Stimulated activated CD4-positive, alpha-beta T cell treated with anti-CD3 and anti-CD28 coated beads, Interleukin-1b, Interleukin-23, amount 100 ng/mL, for 1 hour (primary cell): Measurements from ENCODE around the gene GNG12.
"Not testable (repeated sequence)": the region's sequence is repeated elsewhere in the genome, so short reads cannot be mapped to it uniquely, and the experiment has no call there.

Experiments
- DNase-seq, 2 donors: peaks; one replicate each; pipeline ENCODE4 v3.0.0-alpha.2; 2020; ENCODE audit warnings: low read depth in 2 of 2

GNG12 gene

GRCh38 chr1:67733681-67734322 lies 99.5 kb downstream of the GNG12 start:
- DNase-seq = no peak

GRCh38 chr1:67732750-67733151 lies 100.5 kb downstream of the GNG12 start:
- no peak for DNase-seq

GRCh38 chr1:67731322-67731721 lies 101.9 kb downstream of the GNG12 start:
- DNase-seq = no peak

- DNase-seq = not testable (repeated sequence)
Measured at GRCh38 chr1:67730312-67730711, 103.0 kb downstream of the GNG12 start.

- DNase-seq = no peak
Measured at GRCh38 chr1:67729872-67730271, 103.4 kb downstream of the GNG12 start.

- DNase-seq = no peak
Measured at GRCh38 chr1:67726224-67726623, 107.0 kb downstream of the GNG12 start.

GRCh38 chr1:67724928-67725560 lies 108.2 kb downstream of the GNG12 start:
- DNase-seq = no peak

- DNase-seq = no peak
Measured at GRCh38 chr1:67723620-67724019, 109.6 kb downstream of the GNG12 start.

- DNase-seq = no peak
Measured at GRCh38 chr1:67723126-67723525, 110.1 kb downstream of the GNG12 start.

- no peak for DNase-seq
Measured at GRCh38 chr1:67722292-67722944, 110.8 kb downstream of the GNG12 start.

GRCh38 chr1:67721650-67722291 lies 111.5 kb downstream of the GNG12 start:
- DNase-seq = no peak

GRCh38 chr1:67721112-67721511 lies 112.2 kb downstream of the GNG12 start:
- no peak for DNase-seq

- DNase-seq = no peak
Measured at GRCh38 chr1:67719329-67720196, 113.7 kb downstream of the GNG12 start.

- DNase-seq = no peak
Measured at GRCh38 chr1:67717876-67718275, 115.4 kb downstream of the GNG12 start.

GRCh38 chr1:67716800-67717199 lies 116.5 kb downstream of the GNG12 start:
- no peak for DNase-seq

- no peak for DNase-seq
Measured at GRCh38 chr1:67715819-67716218, 117.4 kb downstream of the GNG12 start.

GRCh38 chr1:67713057-67713846 lies 120.0 kb downstream of the GNG12 start:
- no peak for DNase-seq

GRCh38 chr1:67711855-67712212 lies 121.4 kb downstream of the GNG12 start:
- no peak for DNase-seq

- DNase-seq = no peak
Measured at GRCh38 chr1:67711158-67711854, 122.0 kb downstream of the GNG12 start.

GRCh38 chr1:67710417-67710816 lies 122.8 kb downstream of the GNG12 start:
- no peak for DNase-seq
